ENCODE measurements around the gene CYS1.

Gene CYS1

GRCh38 chr2:10091182-10091888 is 11.1 kb upstream of the CYS1 start:
- peak in 1 of 2 donors; percentile 31 for DNase-seq

- no peak for DNase-seq
Measured at GRCh38 chr2:10089565-10090190, 9.5 kb upstream of the CYS1 start.

GRCh38 chr2:10087360-10087759 is 7.1 kb upstream of the CYS1 start:
- DNase-seq, result no peak

GRCh38 chr2:10086950-10087349 is 6.7 kb upstream of the CYS1 start:
- no peak for DNase-seq

- DNase-seq, result no peak
Measured at GRCh38 chr2:10085668-10086059, 5.5 kb upstream of the CYS1 start.

- no peak for DNase-seq
Measured at GRCh38 chr2:10085043-10085667, 4.9 kb upstream of the CYS1 start.

GRCh38 chr2:10084223-10084865 is 4.1 kb upstream of the CYS1 start:
- DNase-seq, result no peak

GRCh38 chr2:10083692-10084211 is 3.5 kb upstream of the CYS1 start:
- no peak for DNase-seq

- DNase-seq, result no peak
Measured at GRCh38 chr2:10083046-10083445, 2.8 kb upstream of the CYS1 start.

GRCh38 chr2:10080536-10081304 is 509 bp upstream of the CYS1 start:
- peak in 1 of 2 donors; percentile 48 for DNase-seq

GRCh38 chr2:10079266-10079869 is 843 bp downstream of the CYS1 start:
- DNase-seq, result no peak

- DNase-seq, result no peak
Measured at GRCh38 chr2:10078704-10079265, 1.4 kb downstream of the CYS1 start.

GRCh38 chr2:10078001-10078400 is 2.2 kb downstream of the CYS1 start:
- no peak for DNase-seq

GRCh38 chr2:10076988-10077527 is 3.2 kb downstream of the CYS1 start:
- no peak for DNase-seq

- no peak for DNase-seq
Measured at GRCh38 chr2:10076511-10076910, 3.7 kb downstream of the CYS1 start.

- no peak for DNase-seq
Measured at GRCh38 chr2:10075571-10076209, 4.5 kb downstream of the CYS1 start.

- no peak for DNase-seq
Measured at GRCh38 chr2:10075101-10075500, 5.1 kb downstream of the CYS1 start.

- no peak for DNase-seq
Measured at GRCh38 chr2:10073706-10074105, 6.5 kb downstream of the CYS1 start.

- peak; percentile 76 to 84 for DNase-seq
Measured at GRCh38 chr2:10072656-10073480, 7.3 kb downstream of the CYS1 start.

GRCh38 chr2:10071595-10071994 is 8.6 kb downstream of the CYS1 start:
- DNase-seq, result no peak

Measured in CD4-positive, alpha-beta T cell treated with Interferon alpha-2 for 1 hour (primary cell).